VCaP (cell line): ENCODE data around the gene NUP214.
A peak's percentile ranks its signal among the peaks of the same experiment; 100 is the strongest.

ENCODE experiments used
- H3K27ac ChIP-seq: fragments of 450-650 bp; 2 replicates; pipeline ENCODE4 v1.5.1; 2017
- TF ChIP-seq, protein P1 (sequence below): fragments of 450-650 bp; conservative IDR thresholded peaks from 2 replicates; pipeline ENCODE4 v1.5.1; 2017; ENCODE audit warnings: mild to moderate bottlenecking, moderate library complexity

NUP214 gene

DNA sequence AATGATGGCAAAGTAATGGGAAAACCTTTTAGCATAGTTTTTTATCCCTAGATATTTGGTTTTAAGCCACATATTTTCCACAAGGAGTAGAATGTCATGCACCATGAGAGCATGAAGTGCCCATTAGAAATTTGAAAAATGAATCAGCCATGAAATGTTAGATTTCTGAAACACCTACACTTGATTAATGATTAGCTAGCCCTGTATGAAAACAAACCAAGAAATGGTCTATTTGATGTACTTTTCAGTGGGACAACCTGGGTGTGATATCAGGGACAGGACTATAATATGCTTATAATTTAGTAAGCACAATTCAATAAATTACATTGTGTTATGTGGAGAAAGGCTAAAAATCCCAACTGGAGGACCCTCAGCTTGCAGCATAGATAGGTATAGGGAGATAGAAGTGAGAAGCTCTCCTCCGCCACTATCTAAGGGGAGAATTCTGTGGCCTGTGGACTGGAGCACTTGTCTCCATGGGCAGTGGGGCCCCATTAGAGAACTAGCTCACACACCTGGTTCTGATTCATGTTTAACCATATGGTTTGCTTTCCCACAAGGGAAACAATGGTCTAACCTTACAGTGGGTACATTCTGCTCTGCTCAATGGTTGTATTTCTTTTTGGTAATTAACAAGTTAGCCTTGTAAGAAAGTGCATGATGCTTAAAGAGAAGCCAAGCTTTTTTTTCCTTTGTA lies 35.2 kb downstream of the NUP214 start:
- H3K27ac ChIP-seq = peak overlapping the region; percentile 5; the same call in 1 of the 2 replicates
- TF ChIP-seq, protein P1, sequence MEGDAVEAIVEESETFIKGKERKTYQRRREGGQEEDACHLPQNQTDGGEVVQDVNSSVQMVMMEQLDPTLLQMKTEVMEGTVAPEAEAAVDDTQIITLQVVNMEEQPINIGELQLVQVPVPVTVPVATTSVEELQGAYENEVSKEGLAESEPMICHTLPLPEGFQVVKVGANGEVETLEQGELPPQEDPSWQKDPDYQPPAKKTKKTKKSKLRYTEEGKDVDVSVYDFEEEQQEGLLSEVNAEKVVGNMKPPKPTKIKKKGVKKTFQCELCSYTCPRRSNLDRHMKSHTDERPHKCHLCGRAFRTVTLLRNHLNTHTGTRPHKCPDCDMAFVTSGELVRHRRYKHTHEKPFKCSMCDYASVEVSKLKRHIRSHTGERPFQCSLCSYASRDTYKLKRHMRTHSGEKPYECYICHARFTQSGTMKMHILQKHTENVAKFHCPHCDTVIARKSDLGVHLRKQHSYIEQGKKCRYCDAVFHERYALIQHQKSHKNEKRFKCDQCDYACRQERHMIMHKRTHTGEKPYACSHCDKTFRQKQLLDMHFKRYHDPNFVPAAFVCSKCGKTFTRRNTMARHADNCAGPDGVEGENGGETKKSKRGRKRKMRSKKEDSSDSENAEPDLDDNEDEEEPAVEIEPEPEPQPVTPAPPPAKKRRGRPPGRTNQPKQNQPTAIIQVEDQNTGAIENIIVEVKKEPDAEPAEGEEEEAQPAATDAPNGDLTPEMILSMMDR = no peak

GRCh38 chr9:131161585-131161984 lies 36.2 kb downstream of the NUP214 start:
- no peak overlapping the region for H3K27ac ChIP-seq
- TF ChIP-seq, protein P1 = no peak

- TF ChIP-seq, protein P1 = no peak
- H3K27ac ChIP-seq = no peak overlapping the region
Measured at GRCh38 chr9:131162886-131163285, 37.5 kb downstream of the NUP214 start.

DNA sequence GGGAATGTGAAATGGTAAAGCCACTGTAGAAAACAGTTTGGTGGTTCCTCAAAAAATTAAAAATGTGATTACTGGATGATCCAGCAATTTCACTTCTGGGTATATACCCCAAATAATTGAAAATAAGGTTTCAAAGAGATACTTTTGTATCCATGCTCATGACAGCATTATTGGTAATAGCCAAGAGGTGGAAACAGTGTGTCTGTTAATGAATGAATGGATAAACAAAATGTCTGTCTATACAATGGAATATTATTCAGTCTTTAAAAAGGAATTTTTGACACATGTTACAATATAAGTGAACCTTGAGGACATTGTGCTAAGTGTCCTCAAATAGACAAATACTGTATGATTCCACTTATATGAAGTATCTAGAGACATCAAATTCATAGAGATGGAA lies 40.1 kb downstream of the NUP214 start:
- TF ChIP-seq, protein P1 = no peak
- H3K27ac ChIP-seq = no peak overlapping the region; the same call in 1 of the 2 replicates

GRCh38 chr9:131167146-131167692 lies 41.8 kb downstream of the NUP214 start:
- peak overlapping the region; percentile 61 for H3K27ac ChIP-seq
- TF ChIP-seq, protein P1 = no peak

GRCh38 chr9:131167936-131168335 lies 42.5 kb downstream of the NUP214 start:
- TF ChIP-seq, protein P1 = no peak

GRCh38 chr9:131169563-131170240 lies 44.3 kb downstream of the NUP214 start:
- TF ChIP-seq, protein P1 = no peak
- no peak overlapping the region for H3K27ac ChIP-seq

More at GRCh38 chr9:131167936-131168335, 42.5 kb downstream of the NUP214 start:
- peak overlapping the region; percentile 61 for H3K27ac ChIP-seq
